ENCODE data around the gene KAZN.

The KAZN gene

DNA sequence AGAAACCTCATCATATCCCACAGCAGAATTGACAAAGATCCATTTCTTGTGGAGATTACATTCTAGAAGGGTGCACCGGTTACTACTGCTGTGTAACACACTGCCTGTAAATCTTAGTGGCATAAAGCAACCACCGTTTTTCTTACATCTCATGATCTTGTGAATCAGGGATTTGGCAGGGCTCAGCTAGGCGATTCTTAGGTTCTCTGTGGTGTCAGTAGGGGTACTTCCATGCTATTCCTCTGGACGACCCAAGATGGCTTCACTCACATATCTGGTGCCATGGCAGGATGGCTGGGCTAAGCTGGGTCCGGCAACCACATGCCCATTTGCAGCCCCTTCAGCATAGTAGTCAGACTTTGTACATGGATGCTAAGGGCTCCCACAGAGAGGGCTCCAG is 375.3 kb downstream of the KAZN start:
- H3K9ac ChIP-seq (ENCODE audit: low read depth, low read length) = no peak overlapping the region

GRCh38 chr1:14974361-14974760 is 375.9 kb downstream of the KAZN start:
- no peak overlapping the region for H3K4me3 ChIP-seq (ENCODE audit: low read depth, low read length)
- H3K9me3 ChIP-seq (ENCODE audit: control insufficient read depth, insufficient read depth, low read length) = no peaks in the 10 kb centered on the region
- H3K27me3 ChIP-seq (ENCODE audit: control insufficient read depth, insufficient read depth, low read length) = no peaks in the 10 kb centered on the region
- no peaks in the 10 kb centered on the region for H3K36me3 ChIP-seq (ENCODE audit: control insufficient read depth, insufficient read depth, low read length)
- no peaks in the 10 kb centered on the region for H3K4me1 ChIP-seq (ENCODE audit: control insufficient read depth, insufficient read depth, low read length)
- H3K9ac ChIP-seq (ENCODE audit: low read depth, low read length) = no peak overlapping the region

More for the DNA sequence above, 375.3 kb downstream of the KAZN start:
- Histone ChIP-seq H3K36me3 (ENCODE audit: control insufficient read depth, insufficient read depth, low read length) (no peaks in the 10 kb centered on the region), H3K4me3 (ENCODE audit: low read depth, low read length) (no peak overlapping the region), H3K4me1 (ENCODE audit: control insufficient read depth, insufficient read depth, low read length) (no peaks in the 10 kb centered on the region), H3K27me3 (ENCODE audit: control insufficient read depth, insufficient read depth, low read length) (no peaks in the 10 kb centered on the region), H3K9me3 (ENCODE audit: control insufficient read depth, insufficient read depth, low read length) (no peaks in the 10 kb centered on the region)

DNA sequence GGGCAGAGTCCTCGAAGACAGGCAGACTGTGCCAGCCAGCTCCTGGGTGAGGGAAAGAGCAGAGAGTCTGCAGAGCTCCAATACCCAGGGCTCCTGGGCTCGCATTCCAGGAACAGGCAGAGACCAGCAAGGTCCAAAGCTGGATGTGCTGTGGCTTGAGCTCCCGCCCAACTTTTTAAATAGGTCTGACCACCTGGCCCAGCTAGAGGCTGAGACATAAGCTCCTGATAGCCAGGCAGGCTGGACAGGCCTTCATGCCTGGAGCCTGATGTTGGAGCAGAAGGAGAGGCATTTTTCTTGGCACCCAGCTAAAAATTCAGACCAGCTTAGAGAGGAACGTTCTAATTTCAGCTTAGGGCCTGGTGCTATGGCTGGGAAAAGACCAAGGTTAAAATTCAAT is 376.6 kb downstream of the KAZN start:
- Histone ChIP-seq H3K9me3 (ENCODE audit: control insufficient read depth, insufficient read depth, low read length) (no peaks in the 10 kb centered on the region), H3K36me3 (ENCODE audit: control insufficient read depth, insufficient read depth, low read length) (no peaks in the 10 kb centered on the region), H3K4me3 (ENCODE audit: low read depth, low read length) (no peak overlapping the region), H3K4me1 (ENCODE audit: control insufficient read depth, insufficient read depth, low read length) (no peaks in the 10 kb centered on the region), H3K27me3 (ENCODE audit: control insufficient read depth, insufficient read depth, low read length) (no peaks in the 10 kb centered on the region), H3K9ac (ENCODE audit: low read depth, low read length) (no peak overlapping the region)

DNA sequence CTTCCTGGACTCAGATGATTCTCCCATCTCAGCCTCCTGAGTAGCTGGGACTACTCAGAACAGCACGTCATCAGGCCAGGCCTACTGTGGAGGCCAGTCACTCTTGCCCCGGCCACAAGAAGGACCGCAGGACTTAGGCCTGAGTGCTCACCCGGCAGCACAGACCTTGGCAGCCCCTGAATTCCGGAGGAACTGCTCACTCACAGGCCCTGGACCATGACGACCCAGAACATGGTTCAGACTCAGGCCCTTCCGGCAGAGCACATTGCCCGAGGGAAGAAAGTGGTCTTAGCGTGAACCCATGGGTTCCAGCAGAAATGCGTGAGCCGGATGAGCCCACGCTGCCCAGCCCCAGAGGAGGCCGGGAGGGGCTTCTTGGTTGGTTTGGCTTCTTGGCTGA is 377.8 kb downstream of the KAZN start:
- Histone ChIP-seq H3K4me1 (ENCODE audit: control insufficient read depth, insufficient read depth, low read length) (no peaks in the 10 kb centered on the region), H3K9ac (ENCODE audit: low read depth, low read length) (no peak overlapping the region), H3K9me3 (ENCODE audit: control insufficient read depth, insufficient read depth, low read length) (no peaks in the 10 kb centered on the region), H3K4me3 (ENCODE audit: low read depth, low read length) (no peak overlapping the region), H3K36me3 (ENCODE audit: control insufficient read depth, insufficient read depth, low read length) (no peaks in the 10 kb centered on the region), H3K27me3 (ENCODE audit: control insufficient read depth, insufficient read depth, low read length) (no peaks in the 10 kb centered on the region)

DNA sequence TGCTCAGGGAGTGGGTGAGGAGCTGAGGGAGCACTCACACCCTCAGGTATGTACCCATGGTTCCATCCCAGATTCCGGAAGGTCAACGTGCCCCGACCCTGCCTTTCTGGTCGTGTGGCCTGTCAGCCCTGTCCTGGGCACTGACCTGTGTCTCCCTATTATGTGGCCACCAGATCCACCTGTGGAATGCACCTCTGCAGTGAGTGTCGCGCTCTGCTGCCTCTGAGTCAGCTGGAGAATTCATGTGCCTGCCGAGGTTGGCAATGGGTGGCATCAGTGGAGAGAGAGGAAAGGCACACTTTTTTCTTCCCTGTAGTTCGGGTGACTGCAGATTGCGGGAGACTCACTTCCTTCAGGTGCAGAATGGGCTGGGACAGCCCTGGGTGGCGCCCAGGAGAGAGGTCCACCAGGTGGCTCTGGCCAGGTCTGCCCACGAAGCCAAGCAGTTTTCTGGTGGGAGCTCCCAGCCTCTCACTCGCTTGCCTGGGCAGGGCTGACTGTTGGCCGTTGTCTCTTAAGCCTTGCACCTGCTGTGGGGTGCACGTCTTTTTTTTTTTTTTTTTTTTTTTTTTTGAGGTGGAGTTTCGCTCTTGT is 378.9 kb downstream of the KAZN start:
- H3K9ac ChIP-seq (ENCODE audit: low read depth, low read length) = no peak overlapping the region
- no peaks in the 10 kb centered on the region for H3K4me1 ChIP-seq (ENCODE audit: control insufficient read depth, insufficient read depth, low read length)
- no peaks in the 10 kb centered on the region for H3K27me3 ChIP-seq (ENCODE audit: control insufficient read depth, insufficient read depth, low read length)
- no peaks in the 10 kb centered on the region for H3K9me3 ChIP-seq (ENCODE audit: control insufficient read depth, insufficient read depth, low read length)
- H3K4me3 ChIP-seq (ENCODE audit: low read depth, low read length) = no peak overlapping the region
- H3K36me3 ChIP-seq (ENCODE audit: control insufficient read depth, insufficient read depth, low read length) = no peaks in the 10 kb centered on the region

DNA sequence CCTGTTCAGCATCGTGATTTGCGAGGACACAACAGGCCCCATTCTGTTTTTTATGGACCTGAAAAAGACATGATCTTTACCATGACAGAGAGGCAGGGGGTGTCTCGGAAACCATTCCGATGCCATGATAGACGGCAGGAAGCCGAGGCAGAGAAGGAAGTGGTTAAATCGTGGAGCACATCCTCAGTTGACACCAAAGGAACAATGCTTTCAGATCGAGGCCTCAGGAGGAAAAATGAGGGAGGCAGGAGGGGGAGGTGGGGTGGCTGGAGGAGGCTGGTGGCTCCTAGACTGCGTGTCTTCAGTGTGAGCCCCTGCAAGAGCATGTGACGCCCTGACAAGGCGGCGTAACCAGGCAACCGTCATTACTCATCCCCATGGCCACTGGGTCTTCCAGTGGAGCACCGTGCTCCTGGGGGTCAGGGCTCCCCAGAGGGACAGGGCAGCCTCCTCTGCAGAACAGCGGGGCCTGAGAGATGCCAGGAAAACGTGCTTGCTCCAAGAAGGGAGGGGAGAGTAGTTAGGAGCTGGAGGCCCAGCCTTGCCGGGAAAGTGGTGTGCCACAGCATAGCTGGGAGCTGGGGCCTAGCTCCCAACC is 382.2 kb downstream of the KAZN start:
- Histone ChIP-seq H3K27me3 (ENCODE audit: control insufficient read depth, insufficient read depth, low read length) (no peaks in the 10 kb centered on the region), H3K4me1 (ENCODE audit: control insufficient read depth, insufficient read depth, low read length) (no peaks in the 10 kb centered on the region), H3K9me3 (ENCODE audit: control insufficient read depth, insufficient read depth, low read length) (no peaks in the 10 kb centered on the region), H3K36me3 (ENCODE audit: control insufficient read depth, insufficient read depth, low read length) (no peaks in the 10 kb centered on the region), H3K9ac (ENCODE audit: low read depth, low read length) (no peak overlapping the region), H3K4me3 (ENCODE audit: low read depth, low read length) (no peak overlapping the region)

- Histone ChIP-seq H3K9ac (ENCODE audit: low read depth, low read length) (no peak overlapping the region), H3K9me3 (ENCODE audit: control insufficient read depth, insufficient read depth, low read length) (no peaks in the 10 kb centered on the region), H3K27me3 (ENCODE audit: control insufficient read depth, insufficient read depth, low read length) (no peaks in the 10 kb centered on the region), H3K36me3 (ENCODE audit: control insufficient read depth, insufficient read depth, low read length) (no peaks in the 10 kb centered on the region), H3K4me3 (ENCODE audit: low read depth, low read length) (no peak overlapping the region), H3K4me1 (ENCODE audit: control insufficient read depth, insufficient read depth, low read length) (no peaks in the 10 kb centered on the region)
Measured at GRCh38 chr1:14982029-14982428, 383.5 kb downstream of the KAZN start.

- H3K27me3 ChIP-seq (ENCODE audit: control insufficient read depth, insufficient read depth, low read length) = no peaks in the 10 kb centered on the region
Measured at GRCh38 chr1:14983277-14983676, 384.8 kb downstream of the KAZN start.

GRCh38 chr1:14986168-14986567 is 387.7 kb downstream of the KAZN start:
- Histone ChIP-seq H3K9me3 (ENCODE audit: control insufficient read depth, insufficient read depth, low read length) (no peaks in the 10 kb centered on the region), H3K4me3 (ENCODE audit: low read depth, low read length) (no peak overlapping the region), H3K4me1 (ENCODE audit: control insufficient read depth, insufficient read depth, low read length) (no peaks in the 10 kb centered on the region), H3K9ac (ENCODE audit: low read depth, low read length) (no peak overlapping the region), H3K36me3 (ENCODE audit: control insufficient read depth, insufficient read depth, low read length) (peaks cover 3% of the 10 kb centered on the region), H3K27me3 (ENCODE audit: control insufficient read depth, insufficient read depth, low read length) (no peaks in the 10 kb centered on the region)

More at GRCh38 chr1:14983277-14983676, 384.8 kb downstream of the KAZN start:
- Histone ChIP-seq H3K9me3 (ENCODE audit: control insufficient read depth, insufficient read depth, low read length) (no peaks in the 10 kb centered on the region), H3K4me3 (ENCODE audit: low read depth, low read length) (no peak overlapping the region), H3K36me3 (ENCODE audit: control insufficient read depth, insufficient read depth, low read length) (peaks cover under 1% of the 10 kb centered on the region), H3K4me1 (ENCODE audit: control insufficient read depth, insufficient read depth, low read length) (no peaks in the 10 kb centered on the region), H3K9ac (ENCODE audit: low read depth, low read length) (no peak overlapping the region)

DNA sequence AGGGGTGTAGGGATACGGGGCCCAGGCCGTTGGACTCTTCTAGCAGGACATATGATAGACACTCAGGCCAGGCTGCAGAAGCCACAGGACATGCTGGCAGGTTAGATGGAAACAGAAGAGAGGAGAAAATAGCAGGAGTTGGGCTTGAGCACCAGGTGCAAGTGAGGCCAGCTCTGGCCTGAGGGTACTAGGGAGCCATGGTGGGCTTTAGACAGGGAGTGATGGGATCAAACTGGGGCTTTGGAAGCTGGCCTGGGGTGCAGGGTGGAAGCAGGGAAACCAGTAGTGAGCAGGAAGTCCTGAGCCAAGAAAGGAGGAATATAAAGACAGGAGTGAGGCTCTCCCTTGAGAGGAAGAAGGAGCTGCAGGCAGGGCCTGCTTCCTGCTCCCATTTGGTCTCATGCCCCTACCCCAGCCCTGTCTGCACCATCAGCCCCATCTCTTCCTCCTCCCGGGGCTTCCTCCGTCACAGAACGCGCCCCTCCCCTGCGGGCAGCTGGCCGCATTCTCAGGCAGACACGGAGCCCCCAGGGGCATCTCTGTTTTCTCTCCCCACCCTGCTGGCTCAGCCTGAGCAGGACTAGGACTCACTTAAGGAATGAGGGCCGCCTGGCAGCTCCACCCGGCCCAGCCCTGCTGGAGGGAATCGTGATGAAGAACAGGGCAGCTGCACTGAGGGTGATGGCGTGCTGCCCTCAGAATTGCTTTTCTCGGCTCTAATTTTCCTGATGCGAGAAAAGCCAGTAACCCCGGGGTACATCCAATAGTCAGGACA is 389.5 kb downstream of the KAZN start:
- no peak overlapping the region for H3K9ac ChIP-seq (ENCODE audit: low read depth, low read length)
- no peaks in the 10 kb centered on the region for H3K27me3 ChIP-seq (ENCODE audit: control insufficient read depth, insufficient read depth, low read length)
- no peaks in the 10 kb centered on the region for H3K9me3 ChIP-seq (ENCODE audit: control insufficient read depth, insufficient read depth, low read length)
- no peak overlapping the region for H3K4me3 ChIP-seq (ENCODE audit: low read depth, low read length)
- H3K4me1 ChIP-seq (ENCODE audit: control insufficient read depth, insufficient read depth, low read length) = no peaks in the 10 kb centered on the region
- H3K36me3 ChIP-seq (ENCODE audit: control insufficient read depth, insufficient read depth, low read length) = peaks cover 3% of the 10 kb centered on the region

GRCh38 chr1:14988636-14989035 is 390.2 kb downstream of the KAZN start:
- Histone ChIP-seq H3K9me3 (ENCODE audit: control insufficient read depth, insufficient read depth, low read length) (no peaks in the 10 kb centered on the region), H3K4me3 (ENCODE audit: low read depth, low read length) (no peak overlapping the region), H3K27me3 (ENCODE audit: control insufficient read depth, insufficient read depth, low read length) (no peaks in the 10 kb centered on the region), H3K36me3 (ENCODE audit: control insufficient read depth, insufficient read depth, low read length) (peaks cover 3% of the 10 kb centered on the region), H3K4me1 (ENCODE audit: control insufficient read depth, insufficient read depth, low read length) (no peaks in the 10 kb centered on the region), H3K9ac (ENCODE audit: low read depth, low read length) (no peak overlapping the region)
